Measurements from ENCODE around the gene FAIM2. TPM values are rescaled to one million over a fixed set of nuclear protein-coding genes. Genes with fewer than 3 reads are reported as not detected.

FAIM2 gene
- total and polyA plus RNA-seq, 9 of the 15 experiments (the other 6 are each of a cell fraction or from before 2014, with no cell fraction given), result 0.01 to 0.10 TPM; not detected in 7

- TF ChIP-seq, protein P1, sequence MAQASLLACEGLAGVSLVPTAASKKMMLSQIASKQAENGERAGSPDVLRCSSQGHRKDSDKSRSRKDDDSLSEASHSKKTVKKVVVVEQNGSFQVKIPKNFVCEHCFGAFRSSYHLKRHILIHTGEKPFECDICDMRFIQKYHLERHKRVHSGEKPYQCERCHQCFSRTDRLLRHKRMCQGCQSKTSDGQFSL (CRISPR knock-in tag; IDR thresholded peaks at IDR 0.05), result no peak
- TF ChIP-seq, protein P1 (tag; IDR thresholded peaks at IDR 0.05), result no peak
- TF ChIP-seq PTBP1 (IDR thresholded peaks at IDR 0.05; ENCODE audit: low read depth, low read length) (no peak), HMBOX1 (IDR thresholded peaks at IDR 0.05) (no peak), RHOXF2B (CRISPR knock-in tag; conservative IDR thresholded peaks at IDR 0.05) (no peak), TEAD4 (IDR thresholded peaks at IDR 0.05; ENCODE audit: low read length) (no peak), TEAD4 (CRISPR knock-in tag; IDR thresholded peaks at IDR 0.05; ENCODE audit: borderline replicate concordance) (no peak), ZNF165 (CRISPR knock-in tag; IDR thresholded peaks at IDR 0.05; ENCODE audit: borderline replicate concordance) (no peak), SMARCC2 (IDR thresholded peaks at IDR 0.05; ENCODE audit: low read depth) (no peak), DPF2 (IDR thresholded peaks at IDR 0.05) (no peak), TBL1XR1 (IDR thresholded peaks at IDR 0.05; ENCODE audit: low read length in 2 of 2) (no peak), NUFIP1 (IDR thresholded peaks at IDR 0.05; ENCODE audit: partially characterized antibody) (no peak), DEAF1 (CRISPR knock-in tag; IDR thresholded peaks at IDR 0.05) (peak; percentile 83), HMG20B (CRISPR knock-in tag; IDR thresholded peaks at IDR 0.05) (no peak), IRF2 (CRISPR knock-in tag; IDR thresholded peaks at IDR 0.05) (no peak), ZMIZ1 (IDR thresholded peaks at IDR 0.05; ENCODE audit: low read depth in 2 of 2, low read length in 2 of 2) (no peak), ZNF146 (CRISPR knock-in tag; IDR thresholded peaks at IDR 0.05; ENCODE audit: unreplicated experiment) (no peak), ZNF583 (CRISPR knock-in tag; IDR thresholded peaks at IDR 0.05) (no peak), ZNF263 (CRISPR knock-in tag; IDR thresholded peaks at IDR 0.05; ENCODE audit: borderline replicate concordance) (no peak), JUND (IDR thresholded peaks at IDR 0.05; ENCODE audit: borderline replicate concordance, low read depth, low read length) (no peak), JUND (tag; IDR thresholded peaks at IDR 0.05; ENCODE audit: borderline replicate concordance, low read depth, low read length) (0 out of 3 replicates have a peak, but pooled peaks have one; percentile 35)
- TF ChIP-seq, protein P2, sequence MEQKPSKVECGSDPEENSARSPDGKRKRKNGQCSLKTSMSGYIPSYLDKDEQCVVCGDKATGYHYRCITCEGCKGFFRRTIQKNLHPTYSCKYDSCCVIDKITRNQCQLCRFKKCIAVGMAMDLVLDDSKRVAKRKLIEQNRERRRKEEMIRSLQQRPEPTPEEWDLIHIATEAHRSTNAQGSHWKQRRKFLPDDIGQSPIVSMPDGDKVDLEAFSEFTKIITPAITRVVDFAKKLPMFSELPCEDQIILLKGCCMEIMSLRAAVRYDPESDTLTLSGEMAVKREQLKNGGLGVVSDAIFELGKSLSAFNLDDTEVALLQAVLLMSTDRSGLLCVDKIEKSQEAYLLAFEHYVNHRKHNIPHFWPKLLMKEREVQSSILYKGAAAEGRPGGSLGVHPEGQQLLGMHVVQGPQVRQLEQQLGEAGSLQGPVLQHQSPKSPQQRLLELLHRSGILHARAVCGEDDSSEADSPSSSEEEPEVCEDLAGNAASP (IDR thresholded peaks at IDR 0.05), result no peak
Measured at GRCh38 chr12:49838973-49839633, 64.6 kb downstream of the FAIM2 start (continued).
